NCI-H748 (cell line): ENCODE measurements around the gene ERO1B.
"Not testable (repeated sequence)": the region's sequence is repeated elsewhere in the genome, so short reads cannot be mapped to it uniquely, and the experiment has no call there.

ENCODE experiments used
- DNase-seq: peaks from one replicate; lab custom pipeline; 2025; ENCODE audit not compliant: unreplicated experiment; lab: John Stamatoyannopoulos, UW

The ERO1B gene

DNA sequence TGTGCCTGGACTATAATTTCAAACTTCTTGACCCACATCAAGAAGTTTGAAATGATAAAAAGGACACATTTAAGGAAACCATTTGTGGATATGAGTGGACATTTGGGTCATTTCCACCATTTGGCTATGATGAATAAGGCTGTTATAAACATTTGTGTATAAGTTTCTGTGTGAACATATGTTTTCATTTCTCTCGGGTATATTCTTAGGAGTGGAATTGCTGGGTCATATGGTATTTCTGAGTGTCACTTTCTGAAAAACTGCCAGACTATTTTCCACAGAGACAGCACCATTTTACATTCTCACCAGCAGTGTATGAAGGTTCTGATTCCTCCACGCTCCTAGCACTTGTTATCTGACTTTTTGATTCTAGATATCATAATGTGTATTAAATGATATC, 88.6 kb downstream of the ERO1B start:
- no peak for DNase-seq

- DNase-seq = not testable (repeated sequence)
Measured at GRCh38 chr1:236188084-236188483, 93.7 kb downstream of the ERO1B start.

DNA sequence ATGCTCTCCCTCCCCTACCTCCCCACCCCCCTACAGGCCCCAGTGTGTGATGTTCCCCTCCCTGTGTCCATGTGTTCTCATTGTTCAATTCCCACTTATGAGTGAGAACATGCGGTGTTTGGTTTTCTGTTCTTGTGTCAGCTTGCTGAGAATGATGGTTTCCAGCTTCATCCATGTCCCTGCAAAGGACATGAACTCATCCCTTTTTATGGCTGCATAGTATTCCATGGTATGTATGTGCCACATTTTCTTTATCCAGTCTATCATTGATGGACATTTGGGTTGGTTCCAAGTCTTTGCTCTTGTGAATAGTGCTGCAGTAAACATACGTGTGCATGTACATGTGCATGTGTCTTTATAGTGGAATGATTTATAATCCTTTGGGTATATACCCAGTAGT, 95.3 kb downstream of the ERO1B start:
- DNase-seq = not testable (repeated sequence)

DNA sequence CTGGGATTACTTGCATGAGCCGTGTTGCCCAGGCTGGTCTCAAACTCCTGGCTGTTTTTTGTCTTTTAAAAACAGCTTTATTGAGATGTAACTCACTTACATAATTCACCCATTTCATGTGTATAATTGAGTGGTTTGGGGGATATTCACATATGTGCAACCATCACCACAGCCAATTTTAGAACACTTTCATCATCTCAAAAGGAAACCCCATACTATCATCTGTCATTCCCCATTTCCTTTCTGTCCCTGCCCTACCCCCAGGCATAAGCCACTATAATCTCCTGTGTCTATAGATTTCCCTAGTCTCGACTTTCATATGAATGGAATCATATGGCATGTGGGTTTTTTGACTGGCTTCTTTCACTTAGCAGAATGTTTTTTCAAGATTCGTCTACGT, 96.1 kb downstream of the ERO1B start:
- DNase-seq = no peak

- DNase-seq = no peak
Measured at GRCh38 chr1:236181059-236181458, 100.7 kb downstream of the ERO1B start.

GRCh38 chr1:236179634-236180033, 102.1 kb downstream of the ERO1B start:
- no peak for DNase-seq

DNA sequence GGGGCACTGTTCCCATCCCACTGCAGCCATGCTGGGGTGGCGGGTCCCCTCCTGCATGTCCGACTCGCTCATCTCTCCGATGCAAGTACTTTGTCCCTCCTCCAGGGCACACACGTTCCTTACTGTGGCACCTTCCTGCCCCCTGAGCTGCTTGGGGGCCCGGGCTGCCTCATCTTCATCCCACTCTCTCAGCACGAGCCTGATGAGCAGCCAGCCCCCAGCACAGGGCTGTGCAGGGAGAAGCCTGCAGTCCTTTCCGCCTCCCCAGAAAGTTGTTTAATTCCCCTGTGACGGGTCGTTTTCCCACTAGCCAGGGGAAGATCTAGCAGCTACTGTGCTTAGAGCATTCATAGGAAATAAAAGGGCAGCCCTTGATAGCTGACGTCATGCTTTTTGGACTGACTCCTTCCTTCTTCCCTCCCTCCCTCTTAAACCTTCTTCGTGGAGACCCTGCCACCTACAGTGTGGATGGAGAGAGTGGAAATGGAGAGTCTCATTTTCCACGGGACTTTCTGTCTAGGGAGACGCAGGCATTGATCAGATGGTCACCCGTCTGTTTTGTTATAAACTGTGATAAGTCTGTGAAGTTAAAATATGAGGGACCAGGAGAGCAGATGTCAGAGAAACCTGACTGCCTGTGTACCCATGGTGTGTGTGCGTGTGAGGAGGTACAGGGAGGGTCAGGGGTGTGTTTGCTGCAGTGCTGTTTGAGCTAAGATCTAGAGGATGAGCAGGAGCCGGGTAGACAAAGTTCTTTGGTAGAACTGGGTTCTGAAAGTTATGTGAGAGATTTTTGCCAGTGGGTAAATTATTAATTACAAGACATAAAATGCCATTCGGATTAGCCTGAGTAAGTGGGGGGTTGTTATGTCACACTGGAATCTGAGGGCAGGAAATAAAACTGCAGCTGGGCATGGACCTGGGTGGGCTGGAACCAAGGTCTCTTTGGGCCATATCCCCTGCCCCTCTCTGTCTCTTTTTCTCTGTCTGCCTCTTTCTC, 105.1 kb downstream of the ERO1B start:
- no peak for DNase-seq

- DNase-seq = no peak
Measured at GRCh38 chr1:236175642-236176336, 106.0 kb downstream of the ERO1B start.

DNA sequence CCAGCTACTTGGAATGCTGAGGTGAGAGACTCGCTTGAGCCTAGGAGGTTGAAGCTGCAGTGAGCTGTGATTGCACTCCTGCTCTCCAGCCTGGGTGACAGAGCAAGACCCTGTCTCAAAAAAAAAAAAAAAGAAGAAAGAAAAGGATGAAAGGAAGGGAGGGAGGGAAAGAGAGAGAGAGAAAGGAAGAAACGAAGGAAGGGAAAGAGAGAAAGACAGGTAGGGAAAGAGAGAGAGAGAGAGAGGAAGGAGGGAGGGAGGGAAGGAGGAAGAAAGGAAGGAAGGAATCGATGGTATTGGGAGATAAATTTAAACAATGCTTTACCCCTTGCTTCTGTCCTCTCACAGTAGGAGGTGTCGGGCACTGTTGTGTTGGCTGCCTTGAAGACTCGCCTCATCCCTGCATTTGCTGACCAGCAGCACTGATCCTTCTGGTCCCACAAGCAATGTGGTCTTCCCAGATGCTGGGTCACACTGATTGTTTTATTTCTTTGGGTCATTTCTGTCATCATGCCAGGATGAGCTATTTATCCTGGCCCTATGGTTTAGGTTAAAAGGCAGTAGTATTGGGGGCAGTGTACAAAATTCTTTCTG, 108.5 kb downstream of the ERO1B start:
- no peak for DNase-seq

DNA sequence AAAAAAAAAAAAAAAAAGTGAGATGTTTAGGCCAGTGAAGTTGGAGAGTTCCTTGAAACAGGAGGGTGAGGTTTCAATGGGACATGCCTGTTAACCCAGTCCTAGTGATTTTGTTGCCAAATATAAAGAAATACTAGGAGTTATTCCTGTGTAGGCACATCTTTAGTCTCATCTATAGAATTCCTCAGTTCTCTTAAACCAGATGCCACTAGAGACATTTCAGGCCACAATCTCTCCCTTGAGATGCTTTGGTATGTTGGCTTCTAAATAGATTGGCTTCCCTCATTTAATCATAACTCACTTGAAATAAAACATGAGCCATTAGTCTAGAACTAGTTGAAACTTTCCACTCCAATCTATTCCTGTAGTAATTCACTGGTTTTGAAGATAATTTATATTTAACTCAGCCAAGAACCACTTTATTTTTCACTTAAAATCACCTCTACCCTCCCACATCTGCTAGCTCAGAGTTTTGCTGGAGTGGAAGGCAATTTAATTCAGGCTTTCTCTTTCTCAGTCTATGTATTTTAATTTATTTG, 109.6 kb downstream of the ERO1B start:
- no peak for DNase-seq

GRCh38 chr1:236168716-236169429, 112.9 kb downstream of the ERO1B start:
- DNase-seq = peak; percentile 59

- DNase-seq = no peak
Measured at GRCh38 chr1:236167578-236167977, 114.2 kb downstream of the ERO1B start.

- no peak for DNase-seq
Measured at GRCh38 chr1:236167154-236167553, 114.6 kb downstream of the ERO1B start.

DNA sequence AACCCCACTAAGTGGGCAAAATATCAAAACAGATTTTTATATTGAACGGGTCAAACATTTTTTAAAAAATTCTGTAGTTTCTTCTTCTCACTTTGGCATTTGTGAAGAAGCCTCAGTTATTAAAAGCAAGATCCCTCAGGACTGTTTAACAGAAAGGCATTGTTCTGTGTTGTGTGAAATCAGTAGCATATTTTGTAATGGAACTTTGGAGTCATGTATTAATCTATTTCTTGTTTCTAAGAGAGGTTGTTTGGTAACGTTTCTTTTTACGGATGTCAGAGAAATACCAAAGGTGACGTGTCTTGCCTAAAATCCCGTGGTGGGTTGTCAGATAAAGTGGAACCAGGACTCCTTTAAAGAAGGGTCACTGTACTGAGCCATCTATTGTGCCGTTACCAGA, 115.7 kb downstream of the ERO1B start:
- DNase-seq = no peak
